OCI-LY7 (cell line): ENCODE results near the gene SELENBP1. TPM values are rescaled to one million over a fixed set of nuclear protein-coding genes. Genes with fewer than 3 reads are reported as not detected.

Experiments
- BruUV-seq: library from RNA; stranded (reverse); fragments of 400-500 nt; replicated peaks from 2 replicates; lab custom pipeline; 2021; lab: Mats Ljungman, UMichigan
- CTCF ChIA-PET: fragments of 300-600 bp; sonication (Branson Sonifier 250); formaldehyde crosslinking; loops from one replicate; lab custom pipeline; 2022; ENCODE audit warnings: antibody characterized with exemption; ENCODE audit not compliant: unreplicated experiment; lab: Charles Lee
- POLR2A ChIA-PET: fragments of 300-600 bp; sonication (Branson Sonifier 250); formaldehyde crosslinking; loops from one replicate; lab custom pipeline; 2022; ENCODE audit warnings: antibody characterized with exemption; lab: Charles Lee
- DNase-seq: peaks from one replicate; pipeline ENCODE4 v3.0.0-alpha.2; 2015; ENCODE audit warnings: low spot score
- H2AFZ ChIP-seq: fragments of 200-600 bp; sonication (generic), shearing (Covaris generic); 2 replicates; pipeline ENCODE4 v1.6.1; 2014; ENCODE audit warnings: mild to moderate bottlenecking, antibody characterized with exemption, low read length, moderate library complexity
- H3K27ac ChIP-seq: fragments of 200-600 bp; sonication (generic); 2 replicates; pipeline ENCODE4 v1.5.1; 2014; ENCODE audit warnings: mixed run types, low read depth, mild to moderate bottlenecking, moderate library complexity, low read length, inconsistent platforms; ENCODE audit not compliant: poor library complexity, severe bottlenecking
- H3K36me3 ChIP-seq: fragments of 200-600 bp; sonication (generic); 2 replicates; pipeline ENCODE4 v1.6.1; 2014; ENCODE audit warnings: mild to moderate bottlenecking, antibody characterized with exemption, low read length, moderate library complexity, mixed read lengths; ENCODE audit not compliant: insufficient read depth
- H3K4me1 ChIP-seq: fragments of 200-600 bp; sonication (generic); 2 replicates; pipeline ENCODE4 v1.5.1; 2014; ENCODE audit warnings: mild to moderate bottlenecking, low read length; ENCODE audit not compliant: insufficient read depth, poor library complexity, severe bottlenecking
- H3K4me2 ChIP-seq: fragments of 200-600 bp; sonication (generic); 2 replicates; pipeline ENCODE4 v1.6.1; 2014; ENCODE audit warnings: mild to moderate bottlenecking, low read length
- H3K4me3 ChIP-seq: fragments of 200-600 bp; sonication (generic); 2 replicates; pipeline ENCODE4 v1.5.1; 2014; ENCODE audit warnings: mild to moderate bottlenecking, low read depth, low read length; ENCODE audit not compliant: poor library complexity, severe bottlenecking
- H3K79me2 ChIP-seq: fragments of 200-600 bp; sonication (generic); 2 replicates; pipeline ENCODE4 v1.6.1; 2016; ENCODE audit warnings: low read depth, mild to moderate bottlenecking, low read length, moderate library complexity, mixed read lengths; ENCODE audit not compliant: insufficient read depth
- H3K9me2 ChIP-seq: fragments of 200-600 bp; sonication (generic); 2 replicates; pipeline ENCODE4 v1.6.1; 2016; ENCODE audit warnings: mild to moderate bottlenecking, low read length, mixed read lengths; ENCODE audit not compliant: insufficient read depth
- H3K9me3 ChIP-seq: fragments of 200-600 bp; sonication (generic); 2 replicates; pipeline ENCODE4 v1.6.1; 2014; ENCODE audit warnings: mild to moderate bottlenecking, mixed run types, low read length, mixed read lengths
- H4K20me1 ChIP-seq: fragments of 200-600 bp; sonication (generic); 2 replicates; pipeline ENCODE4 v1.6.1; 2014; ENCODE audit warnings: mild to moderate bottlenecking, antibody characterized with exemption, low read length, moderate library complexity, mixed read lengths; ENCODE audit not compliant: insufficient read depth
- CTCF ChIP-seq: fragments of 200-600 bp; sonication (generic); conservative IDR thresholded peaks from 2 replicates; pipeline ENCODE4 v1.5.1; 2014; ENCODE audit warnings: mild to moderate bottlenecking, antibody characterized with exemption, low read length, moderate library complexity, mixed read lengths
- EZH2phosphoT487 ChIP-seq: fragments of 200-600 bp; sonication (generic); IDR thresholded peaks from 2 replicates; pipeline ENCODE4 v1.6.1; 2018; ENCODE audit warnings: low read depth, borderline replicate concordance, mild to moderate bottlenecking, mixed run types, antibody characterized with exemption, low read length, moderate library complexity, mixed read lengths
- intact Hi-C: fragments of 100-400 bp; cut with micrococcal nuclease; formaldehyde crosslinking; loops from one replicate; pipeline ENCODE4 v1.10.0; 2022; ENCODE audit not compliant: unreplicated experiment
- total RNA-seq, 2 experiments: library from RNA; depleted of rRNA in 1 of 2; stranded (reverse); fragments of >200 nt in 1 of 2; shearing (Covaris generic) in 1 of 2; gene quantifications; 2 replicates each; pipeline ENCODE4 v1.2.3, GENCODE V29; 2014 to 2022

Gene SELENBP1
- total RNA-seq, 2 experiments from 2014 or later = not detected

GRCh38 chr1:151315565-151316235, 56.8 kb downstream of the SELENBP1 start:
- H3K79me2 ChIP-seq = no peaks in the 10 kb centered on the region

More at GRCh38 chr1:151315565-151316235, 56.8 kb downstream of the SELENBP1 start:
- no peak for TF ChIP-seq CTCF
- no peak for TF ChIP-seq EZH2phosphoT487
- CTCF ChIA-PET = no interaction called here
- no peaks in the 10 kb centered on the region for H3K4me1 ChIP-seq
- H3K27ac ChIP-seq = no peak overlapping the region
- intact Hi-C loops = no loop called here
- no peak overlapping the region for H2AFZ ChIP-seq
- H3K9me2 ChIP-seq = no peaks in the 10 kb centered on the region
- no peak overlapping the region for H3K4me2 ChIP-seq
- no peaks in the 10 kb centered on the region for H4K20me1 ChIP-seq
- peaks cover 81% of the 10 kb centered on the region for H3K36me3 ChIP-seq
- no peaks in the 10 kb centered on the region for H3K9me3 ChIP-seq
- BruUV-seq = no TSS peak
- DNase-seq = no peak
- no peak overlapping the region for H3K4me3 ChIP-seq
- POLR2A ChIA-PET = interaction anchor here (2.6 kb wide), 1 partner anchor 11 kb away, joined by 11 read pairs; the partner anchor contains the start of gene PI4KB

Other genes starting within 250 kb of the SELENBP1 start
- gene SEMA6C, start 226.1 kb downstream of the SELENBP1 start, total RNA-seq (2014; rRNA removed; shearing (Covaris generic)) = 0.54 and 1.1 TPM in 2 replicates
- gene SEMA6C, start 226.1 kb downstream of the SELENBP1 start, total RNA-seq (2022) = 1.9 and 2.0 TPM in 2 replicates
- gene TNFAIP8L2, start 216.1 kb downstream of the SELENBP1 start, total RNA-seq (2014; rRNA removed; shearing (Covaris generic)) = 7.7 and 12.5 TPM in 2 replicates
- 9.0 and 9.2 TPM in 2 replicates for gene TNFAIP8L2, start 216.1 kb downstream of the SELENBP1 start, total RNA-seq (2022)
- gene LYSMD1, start 206.8 kb downstream of the SELENBP1 start, total RNA-seq (2014; rRNA removed; shearing (Covaris generic)) = 6.2 and 9.2 TPM in 2 replicates
- 3.4 and 3.7 TPM in 2 replicates for gene LYSMD1, start 206.8 kb downstream of the SELENBP1 start, total RNA-seq (2022)
- gene SCNM1, start 206.6 kb downstream of the SELENBP1 start, total RNA-seq (2014; rRNA removed; shearing (Covaris generic)) = 70.9 and 78.0 TPM in 2 replicates
- 54.1 and 63.1 TPM in 2 replicates for gene SCNM1, start 206.6 kb downstream of the SELENBP1 start, total RNA-seq (2022)
- gene TMOD4, start 196.7 kb downstream of the SELENBP1 start, total RNA-seq (2014; rRNA removed; shearing (Covaris generic)) = not detected in 2 replicates
- 1.4 and 2.4 TPM in 2 replicates for gene TMOD4, start 196.7 kb downstream of the SELENBP1 start, total RNA-seq (2022)
- 51.1 and 65.9 TPM in 2 replicates for gene VPS72, start 182.5 kb downstream of the SELENBP1 start, total RNA-seq (2014; rRNA removed; shearing (Covaris generic))
- gene VPS72, start 182.5 kb downstream of the SELENBP1 start, total RNA-seq (2022) = 54.3 and 67.9 TPM in 2 replicates
- 42.9 and 50.5 TPM in 2 replicates for gene PIP5K1A, start 174.2 kb downstream of the SELENBP1 start, total RNA-seq (2014; rRNA removed; shearing (Covaris generic))
- 75.8 and 85.3 TPM in 2 replicates for gene PIP5K1A, start 174.2 kb downstream of the SELENBP1 start, total RNA-seq (2022)
- 118 and 134 TPM in 2 replicates for gene PSMD4, start 118.0 kb downstream of the SELENBP1 start, total RNA-seq (2014; rRNA removed; shearing (Covaris generic))
- gene PSMD4, start 118.0 kb downstream of the SELENBP1 start, total RNA-seq (2022) = 137 and 150 TPM in 2 replicates
- 18.0 and 20.9 TPM in 2 replicates for gene ZNF687, start 90.4 kb downstream of the SELENBP1 start, total RNA-seq (2014; rRNA removed; shearing (Covaris generic))
- gene ZNF687, start 90.4 kb downstream of the SELENBP1 start, total RNA-seq (2022) = 31.6 and 31.7 TPM in 2 replicates
- 36.9 and 38.0 TPM in 2 replicates for gene PI4KB, start 45.3 kb downstream of the SELENBP1 start, total RNA-seq (2014; rRNA removed; shearing (Covaris generic))
- gene PI4KB, start 45.3 kb downstream of the SELENBP1 start, total RNA-seq (2022) = 50.6 and 60.4 TPM in 2 replicates
- gene RFX5, start 25.5 kb downstream of the SELENBP1 start, total RNA-seq (2014; rRNA removed; shearing (Covaris generic)) = 99.7 and 122 TPM in 2 replicates
- 115 and 131 TPM in 2 replicates for gene RFX5, start 25.5 kb downstream of the SELENBP1 start, total RNA-seq (2022)
- 230 and 301 TPM in 2 replicates for gene PSMB4, start 26.9 kb upstream of the SELENBP1 start, total RNA-seq (2014; rRNA removed; shearing (Covaris generic))
- gene PSMB4, start 26.9 kb upstream of the SELENBP1 start, total RNA-seq (2022) = 240 and 242 TPM in 2 replicates
- 47.7 and 72.0 TPM in 2 replicates for gene POGZ, start 86.8 kb upstream of the SELENBP1 start, total RNA-seq (2014; rRNA removed; shearing (Covaris generic))
- 118 and 130 TPM in 2 replicates for gene POGZ, start 86.8 kb upstream of the SELENBP1 start, total RNA-seq (2022)
- gene CGN, start 138.7 kb upstream of the SELENBP1 start, total RNA-seq (2014; rRNA removed; shearing (Covaris generic)) = 1.7 and 2.5 TPM in 2 replicates
- gene CGN, start 138.7 kb upstream of the SELENBP1 start, total RNA-seq (2022) = 5.5 TPM in 2 replicates
- gene TUFT1, start 167.6 kb upstream of the SELENBP1 start, total RNA-seq (2014; rRNA removed; shearing (Covaris generic)) = 0.06 TPM in 1 of 2 replicates, not detected in the other
- gene TUFT1, start 167.6 kb upstream of the SELENBP1 start, total RNA-seq (2022) = 0.13 TPM in 1 of 2 replicates, not detected in the other
- gene SNX27, start 239.3 kb upstream of the SELENBP1 start, total RNA-seq (2014; rRNA removed; shearing (Covaris generic)) = 13.5 and 16.4 TPM in 2 replicates
- 31.6 and 32.0 TPM in 2 replicates for gene SNX27, start 239.3 kb upstream of the SELENBP1 start, total RNA-seq (2022)